Memory B cell (primary cell): ENCODE results near the gene NDUFS8.

ENCODE experiments used
- ATAC-seq: fragments of 150-1000 bp; cut with Tn5 transposase; 2 replicates; pipeline ENCODE4 v1.10.0; 2021; ENCODE audit warnings: low read depth, mild to moderate bottlenecking, moderate library complexity
- DNase-seq, 2 donors: peaks; one replicate each; pipeline ENCODE4 v3.0.0; 2022; ENCODE audit warnings: low spot score in 2 of 2
- H3K27ac Mint-ChIP-seq: one replicate; pipeline ENCODE4 v1.8.0; 2022; ENCODE audit warnings: mild to moderate bottlenecking, moderate library complexity, mixed read lengths
- H3K27me3 Mint-ChIP-seq: one replicate; pipeline ENCODE4 v1.8.0; 2022; ENCODE audit warnings: mixed read lengths
- H3K36me3 Mint-ChIP-seq: one replicate; pipeline ENCODE4 v1.8.0; 2022; ENCODE audit warnings: mild to moderate bottlenecking, mixed read lengths
- H3K4me1 Mint-ChIP-seq: one replicate; pipeline ENCODE4 v1.8.0; 2022; ENCODE audit warnings: mixed read lengths
- H3K4me3 Mint-ChIP-seq: one replicate; pipeline ENCODE4 v1.8.0; 2022; ENCODE audit warnings: mild to moderate bottlenecking, moderate library complexity, mixed read lengths
- H3K9me3 Mint-ChIP-seq: one replicate; pipeline ENCODE4 v1.8.0; 2022; ENCODE audit warnings: mixed read lengths

Gene NDUFS8

DNA sequence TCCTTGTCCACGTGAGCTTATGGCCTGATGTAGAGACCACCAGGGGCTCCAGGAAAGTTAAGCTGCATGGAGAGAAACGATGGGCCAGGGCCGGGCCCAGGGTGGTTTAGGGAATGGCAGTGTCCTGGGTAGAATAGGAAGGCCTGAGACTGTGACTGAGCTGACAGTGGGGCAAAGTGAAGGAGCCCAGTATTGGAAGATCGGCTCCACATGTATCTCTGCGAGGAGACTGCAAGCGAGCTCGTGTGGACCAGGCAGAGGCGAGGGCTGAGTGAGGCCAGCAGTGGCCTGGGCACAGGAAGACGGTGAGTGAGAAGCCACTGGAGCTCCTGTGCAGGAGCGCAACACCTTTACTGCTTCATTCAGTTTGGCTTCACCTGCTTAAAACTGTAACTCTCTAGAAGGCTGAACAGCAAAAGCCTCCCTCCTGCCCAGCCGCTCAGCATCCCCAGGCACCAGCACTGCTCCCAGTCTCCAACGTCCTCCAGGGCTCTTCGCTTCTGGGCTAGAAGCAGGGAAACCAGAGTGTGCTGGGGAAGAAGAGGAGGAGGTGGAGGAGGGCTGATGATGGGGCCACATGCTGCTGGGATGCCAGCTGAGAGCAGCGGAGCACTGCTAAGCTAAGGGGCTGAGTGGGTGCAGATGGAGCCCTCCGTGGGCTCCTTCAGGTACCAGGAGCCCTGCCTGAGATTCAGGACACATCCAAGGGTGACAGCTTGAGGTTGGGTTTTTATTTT is 21.8 kb downstream of the NDUFS8 start:
- H3K4me3 Mint-ChIP-seq: no peak overlapping the region
- H3K27ac Mint-ChIP-seq: peak overlapping the region; percentile 39
- no peaks in the 10 kb centered on the region for H3K27me3 Mint-ChIP-seq
- ATAC-seq (no peak), DNase-seq (no peak)
- H3K4me1 Mint-ChIP-seq: no peaks in the 10 kb centered on the region
- no peaks in the 10 kb centered on the region for H3K9me3 Mint-ChIP-seq
- peaks cover 8% of the 10 kb centered on the region for H3K36me3 Mint-ChIP-seq

DNA sequence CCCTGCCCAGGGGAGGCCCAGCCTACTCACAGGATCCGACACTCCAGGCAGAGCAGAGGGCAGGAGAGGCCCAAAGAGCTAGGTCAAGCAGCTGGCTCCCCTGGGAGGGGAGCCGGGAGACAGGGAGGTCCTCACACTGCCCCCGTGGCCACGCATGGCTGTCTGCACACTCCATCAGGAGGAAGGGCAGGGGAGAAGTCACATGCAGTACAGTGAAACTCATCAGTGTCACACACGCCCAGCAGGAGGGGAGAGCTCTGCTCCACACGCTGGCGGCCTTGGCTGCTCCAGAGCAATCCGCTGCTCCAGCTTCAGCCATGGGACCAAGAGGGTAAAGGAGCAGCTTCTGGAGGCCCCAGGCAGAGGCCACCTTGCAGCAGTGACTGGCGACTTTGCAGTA is 22.6 kb downstream of the NDUFS8 start:
- H3K9me3 Mint-ChIP-seq: no peaks in the 10 kb centered on the region
- H3K4me1 Mint-ChIP-seq: no peaks in the 10 kb centered on the region
- H3K36me3 Mint-ChIP-seq: peaks cover 8% of the 10 kb centered on the region
- no peaks in the 10 kb centered on the region for H3K27me3 Mint-ChIP-seq
- no peak overlapping the region for H3K4me3 Mint-ChIP-seq
- DNase-seq (no peak), ATAC-seq (no peak)
- peak overlapping the region; percentile 66 for H3K27ac Mint-ChIP-seq

DNA sequence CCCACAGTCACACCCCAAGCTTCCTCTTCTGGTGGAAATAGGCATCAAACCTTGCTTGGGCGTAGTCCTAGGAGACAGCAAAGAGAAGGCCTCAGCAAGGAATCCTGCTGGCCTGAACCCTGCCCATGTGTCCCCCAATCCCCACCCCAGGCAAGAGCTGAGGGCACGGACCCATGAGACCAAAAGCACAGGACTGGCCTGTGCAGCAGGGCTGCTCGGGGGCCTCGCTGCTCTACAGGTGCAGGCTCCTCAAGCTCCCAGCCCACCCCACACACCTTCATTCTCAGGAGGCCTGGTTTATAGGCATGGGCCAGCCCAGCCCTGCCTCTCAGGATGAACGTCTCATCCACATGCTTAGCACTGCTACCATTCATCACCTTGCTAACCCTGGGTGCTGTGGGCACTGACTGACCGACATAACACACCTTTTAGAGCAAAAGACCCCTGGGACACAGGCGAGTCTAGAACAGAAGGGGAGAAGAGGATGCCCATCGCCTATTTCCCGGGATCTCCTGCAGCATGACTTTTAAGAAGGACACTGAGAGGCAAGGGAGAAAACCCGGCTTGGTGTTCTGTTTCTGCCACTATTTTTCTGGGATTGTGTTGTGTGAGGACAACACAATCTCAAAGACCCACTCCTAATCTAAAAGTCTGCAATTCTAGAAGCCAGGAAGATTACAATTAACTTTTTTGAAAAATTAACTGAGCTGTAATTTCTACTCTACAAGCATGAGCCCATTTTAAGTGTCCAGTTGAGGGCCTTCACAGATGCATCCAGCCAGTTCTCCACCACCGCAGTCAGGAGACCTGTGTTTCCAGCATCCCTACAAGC is 23.7 kb downstream of the NDUFS8 start:
- Mint-ChIP-seq H3K4me3 (no peak overlapping the region), H3K27me3 (no peaks in the 10 kb centered on the region), H3K27ac (peak overlapping the region; percentile 66), H3K9me3 (no peaks in the 10 kb centered on the region), H3K36me3 (peaks cover 7% of the 10 kb centered on the region), H3K4me1 (no peaks in the 10 kb centered on the region)
- no peak for ATAC-seq
- DNase-seq: no peak

DNA sequence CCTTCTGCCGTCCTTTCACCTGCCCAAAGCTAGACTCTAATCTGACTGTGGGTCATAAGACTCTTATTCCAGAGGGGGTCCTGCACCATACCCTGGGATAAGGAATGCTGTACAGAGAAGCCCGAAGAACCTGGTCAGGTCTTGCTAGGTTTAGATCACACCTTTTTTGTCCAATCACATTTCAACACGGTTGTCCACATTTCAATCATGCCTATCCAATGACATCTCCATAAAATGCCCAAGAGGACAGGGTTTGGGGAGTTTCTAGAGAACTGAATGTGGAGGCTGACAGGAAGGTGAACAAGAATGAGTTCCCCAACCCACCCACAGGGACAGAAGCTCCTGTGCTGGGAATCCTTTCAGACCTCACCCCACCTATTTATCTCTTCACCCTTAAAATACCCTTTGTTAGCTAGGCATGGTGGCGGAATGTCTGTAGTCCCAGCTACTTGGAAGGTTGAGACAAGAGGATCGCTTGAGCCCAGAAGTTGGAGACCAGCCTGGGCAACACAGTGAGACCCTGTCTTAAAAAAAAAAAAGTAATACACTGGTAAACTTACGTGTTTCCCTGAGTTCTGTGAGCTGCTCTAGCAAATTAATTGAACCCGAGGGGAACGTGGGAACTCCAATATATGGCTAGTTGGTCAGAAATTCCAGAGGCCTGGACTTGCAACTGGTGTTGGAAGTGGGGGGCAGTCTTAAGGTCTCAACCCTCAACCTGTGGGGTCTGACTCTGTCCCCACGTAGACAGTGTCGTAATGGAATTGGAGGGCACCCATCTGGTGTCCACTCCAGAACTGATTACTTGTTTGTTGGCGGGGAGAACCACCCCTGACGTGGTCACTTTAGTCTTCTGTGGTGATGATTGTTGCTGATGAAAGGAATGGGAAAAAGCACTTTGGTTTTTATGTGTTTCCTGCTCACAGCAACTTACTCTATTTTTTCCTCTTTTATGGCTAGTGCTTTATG is 26.1 kb downstream of the NDUFS8 start:
- Mint-ChIP-seq H3K27ac (peak overlapping the region; percentile 41), H3K4me3 (no peak overlapping the region)

DNA sequence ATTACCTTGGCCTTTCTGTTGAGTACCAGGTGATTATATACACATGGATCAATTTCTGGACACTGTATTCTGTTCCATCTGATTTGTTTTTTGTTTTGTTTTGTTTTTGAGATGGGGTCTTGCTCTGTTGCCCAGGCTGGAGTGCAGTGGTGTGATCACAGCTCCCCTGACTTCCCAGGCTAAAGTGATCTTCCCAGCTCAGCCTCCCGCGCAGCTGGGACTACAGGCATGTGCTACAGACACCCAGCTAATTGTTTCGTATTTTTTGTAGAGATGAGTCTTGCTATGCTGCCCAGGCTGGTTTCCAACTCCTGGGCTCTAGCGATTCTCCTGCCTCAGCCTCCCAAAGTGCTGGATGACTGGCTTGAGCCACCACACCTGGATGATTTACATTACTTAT is 27.3 kb downstream of the NDUFS8 start:
- Mint-ChIP-seq H3K27ac (no peak overlapping the region), H3K4me3 (no peak overlapping the region), H3K4me1 (no peaks in the 10 kb centered on the region), H3K36me3 (peaks cover 10% of the 10 kb centered on the region), H3K9me3 (no peaks in the 10 kb centered on the region), H3K27me3 (no peaks in the 10 kb centered on the region)
- no peak for ATAC-seq
- no peak for DNase-seq

More for the DNA sequence above, 26.1 kb downstream of the NDUFS8 start:
- Mint-ChIP-seq H3K4me1 (no peaks in the 10 kb centered on the region), H3K27me3 (no peaks in the 10 kb centered on the region), H3K9me3 (no peaks in the 10 kb centered on the region), H3K36me3 (peaks cover 8% of the 10 kb centered on the region)
- DNase-seq: no peak
- ATAC-seq: no peak

DNA sequence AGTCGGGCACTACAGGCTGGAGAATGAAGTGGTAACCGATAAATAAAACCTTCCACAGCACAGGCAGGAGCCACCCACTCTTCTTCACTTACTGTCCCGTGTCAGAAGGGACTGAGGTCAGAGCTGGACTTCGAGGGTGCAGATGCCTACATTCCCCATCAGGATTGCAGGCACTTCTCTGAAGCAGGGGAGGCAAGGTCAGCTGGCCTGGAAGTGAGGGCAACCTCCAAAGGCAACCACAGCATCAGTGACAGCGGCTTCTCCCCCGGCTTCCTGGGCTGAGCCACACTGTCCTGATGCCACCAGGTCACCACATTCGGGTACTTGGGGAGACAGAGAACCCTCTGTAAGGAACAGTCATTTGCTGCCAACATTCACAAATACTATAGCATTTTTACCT is 31.0 kb downstream of the NDUFS8 start:
- H3K27ac Mint-ChIP-seq: no peak overlapping the region
- ATAC-seq (no peak), DNase-seq (no peak)
- H3K9me3 Mint-ChIP-seq: no peaks in the 10 kb centered on the region
- no peaks in the 10 kb centered on the region for H3K27me3 Mint-ChIP-seq
- no peaks in the 10 kb centered on the region for H3K4me1 Mint-ChIP-seq
- H3K4me3 Mint-ChIP-seq: no peak overlapping the region
- H3K36me3 Mint-ChIP-seq: peaks cover 19% of the 10 kb centered on the region

DNA sequence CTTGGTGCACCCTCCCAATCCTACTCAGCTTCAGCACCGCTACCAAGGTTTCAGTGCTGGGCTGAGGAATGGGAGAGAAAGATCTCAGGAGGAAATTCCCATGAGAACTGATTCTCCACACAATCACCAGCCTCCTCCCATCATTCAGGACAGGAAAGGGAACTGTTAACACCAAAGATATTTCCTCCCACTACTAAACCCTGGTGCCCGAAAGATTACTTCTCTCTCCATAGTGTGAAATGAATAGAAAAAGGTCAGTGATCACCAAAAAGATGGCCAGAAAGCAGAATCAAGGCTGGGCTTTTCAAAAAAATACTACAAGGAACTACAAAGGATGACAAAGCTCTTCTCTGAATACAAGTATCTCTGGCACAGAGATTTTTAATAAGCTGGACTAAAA is 34.4 kb downstream of the NDUFS8 start:
- Mint-ChIP-seq H3K27me3 (no peaks in the 10 kb centered on the region), H3K4me3 (no peak overlapping the region), H3K36me3 (peaks cover 37% of the 10 kb centered on the region), H3K27ac (no peak overlapping the region), H3K4me1 (no peaks in the 10 kb centered on the region), H3K9me3 (no peaks in the 10 kb centered on the region)
- DNase-seq (no peak), ATAC-seq (no peak)

DNA sequence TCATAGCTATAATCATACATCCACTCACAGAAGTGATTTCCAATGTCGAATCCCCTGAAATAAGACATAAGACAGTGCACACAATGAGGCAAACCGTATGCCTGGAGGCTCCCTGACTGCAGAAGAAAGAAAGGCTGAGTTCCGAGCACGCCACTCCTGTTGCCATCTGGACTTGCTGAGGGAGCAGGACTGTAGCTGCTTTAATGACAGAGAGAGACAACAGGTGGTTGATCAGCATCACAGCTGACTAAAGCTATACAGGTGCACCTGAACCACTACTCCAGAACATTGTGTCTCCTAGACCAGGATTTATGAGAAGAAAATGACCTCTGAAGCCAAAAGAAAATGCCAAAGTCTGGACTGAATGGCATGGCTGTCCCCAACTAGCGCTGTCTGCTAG is 35.4 kb downstream of the NDUFS8 start:
- Mint-ChIP-seq H3K4me3 (no peak overlapping the region), H3K27ac (no peak overlapping the region), H3K4me1 (no peaks in the 10 kb centered on the region), H3K27me3 (no peaks in the 10 kb centered on the region), H3K9me3 (no peaks in the 10 kb centered on the region), H3K36me3 (peaks cover 35% of the 10 kb centered on the region)
- no peak for ATAC-seq
- no peak for DNase-seq

DNA sequence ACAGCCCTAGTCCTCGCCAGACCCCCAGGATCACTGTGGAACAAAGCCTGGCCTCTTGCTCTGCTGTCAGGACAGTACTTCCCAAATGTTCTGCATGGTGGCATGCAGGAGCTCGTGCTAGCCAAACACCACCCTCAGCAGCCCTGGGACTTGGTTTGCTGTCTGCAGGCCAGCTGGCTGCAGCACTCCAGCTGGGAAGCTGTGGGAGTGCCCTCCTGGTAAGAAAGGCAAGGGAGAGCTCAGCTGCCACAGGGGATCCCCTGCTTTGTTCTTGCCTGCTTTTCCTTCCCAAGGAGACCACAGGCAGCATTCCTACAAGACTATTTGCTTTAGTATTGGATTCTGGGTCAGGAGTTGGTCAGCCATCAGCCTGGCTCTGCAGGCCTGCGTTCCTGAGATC is 36.3 kb downstream of the NDUFS8 start:
- H3K4me1 Mint-ChIP-seq: peaks cover 4% of the 10 kb centered on the region
- DNase-seq (no peak), ATAC-seq (no peak)
- H3K36me3 Mint-ChIP-seq: peaks cover 33% of the 10 kb centered on the region
- no peaks in the 10 kb centered on the region for H3K27me3 Mint-ChIP-seq
- H3K4me3 Mint-ChIP-seq: no peak overlapping the region
- no peak overlapping the region for H3K27ac Mint-ChIP-seq
- H3K9me3 Mint-ChIP-seq: no peaks in the 10 kb centered on the region

DNA sequence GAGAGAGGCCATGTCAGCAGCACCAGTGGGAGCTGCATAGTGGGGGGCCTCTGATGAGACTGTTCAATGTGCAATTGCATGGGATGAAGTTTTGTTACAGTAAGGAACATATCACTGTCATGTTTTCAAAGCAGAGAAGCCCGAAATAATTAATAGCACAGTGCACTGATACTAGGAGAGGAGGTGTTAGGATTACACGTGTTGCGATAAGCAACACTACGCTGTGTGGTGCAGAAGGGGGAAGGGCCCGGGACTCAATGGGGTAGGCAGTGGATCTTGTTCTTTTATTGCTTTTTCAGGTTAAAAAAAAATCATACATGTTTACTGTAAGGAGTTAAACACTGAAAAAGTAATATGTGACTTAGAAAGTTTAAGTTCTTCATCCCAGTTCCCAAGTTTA is 37.5 kb downstream of the NDUFS8 start:
- Mint-ChIP-seq H3K9me3 (no peaks in the 10 kb centered on the region), H3K4me3 (no peak overlapping the region), H3K27me3 (no peaks in the 10 kb centered on the region), H3K27ac (no peak overlapping the region), H3K4me1 (peaks cover 4% of the 10 kb centered on the region), H3K36me3 (peaks cover 29% of the 10 kb centered on the region)
- ATAC-seq: no peak
- no peak for DNase-seq

DNA sequence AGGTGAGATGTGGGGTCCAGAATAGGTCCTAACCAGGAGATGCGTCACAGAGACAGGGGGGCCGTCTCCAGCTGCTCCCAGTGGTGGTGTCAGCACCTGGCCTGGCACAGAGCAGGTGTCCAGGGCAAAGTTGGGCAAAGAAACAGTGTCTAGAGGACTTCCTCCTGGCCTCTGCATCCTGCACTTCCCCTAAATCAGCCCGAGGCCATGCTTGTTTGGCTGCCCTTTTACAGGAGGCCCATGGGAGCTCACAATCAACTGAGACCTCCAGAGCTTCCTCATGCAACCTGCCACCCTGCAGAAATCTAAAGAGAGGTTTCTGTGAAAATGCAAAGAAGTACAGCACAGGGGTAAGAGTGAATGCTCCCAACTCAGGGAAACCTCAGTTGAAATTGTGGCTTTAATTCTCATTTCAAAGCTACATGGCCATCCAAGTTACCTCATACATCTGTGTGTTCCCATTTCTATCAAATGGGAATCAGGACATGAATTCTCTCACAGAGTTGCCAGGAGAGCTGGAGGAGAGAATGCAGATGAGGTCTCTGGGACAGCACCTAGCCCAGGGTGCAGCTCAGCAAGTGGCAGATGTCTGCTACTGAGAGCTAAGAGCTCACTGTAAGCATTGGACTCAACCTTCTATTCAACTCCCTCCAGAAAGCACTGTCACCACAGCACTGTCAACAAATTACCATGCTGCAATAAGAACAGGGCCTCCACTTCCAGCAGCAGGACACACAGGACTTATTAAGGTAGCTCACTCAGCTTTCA is 41.0 kb downstream of the NDUFS8 start:
- peaks cover 4% of the 10 kb centered on the region for H3K4me1 Mint-ChIP-seq
- no peaks in the 10 kb centered on the region for H3K27me3 Mint-ChIP-seq
- peak; percentile 21 for ATAC-seq
- no peak overlapping the region for H3K4me3 Mint-ChIP-seq
- no peaks in the 10 kb centered on the region for H3K9me3 Mint-ChIP-seq
- H3K27ac Mint-ChIP-seq: no peak overlapping the region
- H3K36me3 Mint-ChIP-seq: peaks cover 19% of the 10 kb centered on the region
- DNase-seq: no peak

DNA sequence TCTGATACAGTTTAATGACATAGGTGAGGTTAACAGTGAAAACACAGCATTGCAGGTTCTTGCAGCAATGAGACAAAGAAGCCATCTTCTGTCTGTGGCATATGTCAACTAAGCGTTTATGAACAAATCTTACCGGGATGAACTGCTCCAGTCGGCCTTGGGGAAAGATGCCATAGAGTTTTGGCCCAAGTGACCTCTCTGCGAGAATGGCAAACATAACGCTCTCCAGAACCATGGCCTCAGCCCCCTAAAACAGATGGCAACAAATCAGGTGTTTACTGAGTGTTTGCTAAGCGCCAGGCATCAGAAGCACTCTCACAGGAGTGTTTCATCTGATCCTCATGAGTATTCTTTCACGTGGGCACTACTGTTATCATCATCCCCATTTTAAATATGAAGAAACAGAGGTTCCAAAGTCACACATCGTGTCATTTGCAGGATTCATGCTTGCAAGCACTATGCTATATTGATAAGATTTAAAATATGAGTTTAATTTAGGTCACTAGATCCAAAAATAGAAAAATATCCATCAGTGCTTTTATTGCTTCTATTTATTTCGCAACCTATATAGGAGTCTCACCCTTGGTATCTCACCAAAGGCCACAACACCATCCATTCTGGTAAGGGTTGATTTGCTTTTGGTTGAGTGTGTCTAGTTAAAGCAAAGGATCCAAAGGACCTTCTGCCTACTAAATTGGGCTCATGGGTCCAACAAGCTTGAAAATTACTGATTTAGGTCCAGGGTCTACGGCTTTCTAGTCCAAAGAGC is 44.3 kb downstream of the NDUFS8 start:
- Mint-ChIP-seq H3K4me1 (peaks cover 16% of the 10 kb centered on the region), H3K27me3 (no peaks in the 10 kb centered on the region), H3K4me3 (no peak overlapping the region), H3K9me3 (no peaks in the 10 kb centered on the region), H3K27ac (no peak overlapping the region), H3K36me3 (peaks cover 5% of the 10 kb centered on the region)
- no peak for DNase-seq
- no peak for ATAC-seq
